HG02588 (cell line): Measurements from ENCODE around the gene GRAMD1B.

ENCODE experiments used
- ATAC-seq: cut with Tn5 transposase; IDR thresholded peaks from one replicate; pipeline ENCODE4 v1.9.1; 2021; ENCODE audit warnings: mild to moderate bottlenecking, moderate library complexity; ENCODE audit not compliant: unreplicated experiment

GRAMD1B gene

GRCh38 chr11:123472236-123472935, 42.3 kb downstream of the GRAMD1B start:
- ATAC-seq: no peak

- no peak for ATAC-seq
These were observed 44.0 kb downstream of the GRAMD1B start for GRCh38 chr11:123473941-123474677.

DNA sequence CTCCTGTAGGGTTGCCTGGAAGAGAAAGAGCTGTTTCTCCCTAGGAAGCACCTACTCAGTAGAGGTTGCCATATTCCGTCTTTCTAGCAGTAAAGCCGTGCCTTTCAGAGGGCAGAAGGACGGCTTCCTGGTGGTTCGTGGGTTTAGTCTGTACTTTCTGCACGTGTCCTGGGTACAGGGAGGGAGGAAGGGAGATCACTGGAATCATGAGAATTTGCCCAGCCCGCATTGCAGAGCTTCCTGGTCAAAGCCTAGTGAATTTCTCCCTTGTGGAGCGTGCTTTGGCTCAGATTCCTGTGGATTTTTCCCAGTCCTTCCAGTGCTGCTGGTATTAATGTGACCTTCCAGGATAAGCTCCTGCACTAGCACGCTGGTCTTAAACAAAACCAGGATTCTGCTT, 44.9 kb downstream of the GRAMD1B start:
- ATAC-seq: no peak

- no peak for ATAC-seq
These were observed 45.4 kb downstream of the GRAMD1B start for GRCh38 chr11:123475469-123475868.

DNA sequence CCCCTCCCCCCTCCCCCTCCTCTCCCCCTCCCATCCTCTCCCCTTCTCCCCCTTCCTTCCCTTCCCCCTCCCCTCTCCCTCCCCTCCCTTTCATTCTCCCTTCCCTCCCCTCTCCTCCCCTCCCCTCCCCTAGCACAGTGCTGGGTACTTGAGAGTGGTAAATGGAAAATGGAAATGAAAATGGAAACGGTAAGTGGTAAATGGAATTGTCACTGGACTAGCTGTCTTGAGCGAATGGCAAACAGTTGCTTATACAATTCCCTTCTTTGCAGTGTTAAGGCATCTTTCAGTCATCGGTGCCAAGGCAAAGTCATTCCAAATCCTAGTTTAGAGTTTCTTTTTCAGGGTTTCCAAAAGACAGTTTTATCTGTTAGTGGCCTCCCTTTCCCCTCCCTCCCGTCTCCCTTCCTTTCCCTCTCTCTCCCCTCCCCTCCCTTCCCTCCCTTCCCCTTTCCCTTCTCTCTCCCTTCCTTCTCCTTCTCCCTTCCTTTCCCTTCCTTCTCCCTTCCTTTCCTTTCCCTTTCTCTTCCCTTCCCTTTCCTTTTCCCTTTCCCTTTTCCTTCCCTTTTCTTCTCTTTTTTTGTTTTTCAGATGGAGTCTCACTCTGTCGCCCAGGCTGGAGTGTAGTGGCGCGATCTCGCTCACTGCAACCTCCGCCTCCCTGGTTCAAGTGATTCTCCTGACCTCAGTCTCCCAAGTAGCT, 47.3 kb downstream of the GRAMD1B start:
- ATAC-seq: no peak

GRCh38 chr11:123478352-123478987, 48.4 kb downstream of the GRAMD1B start:
- no peak for ATAC-seq

GRCh38 chr11:123479048-123479837, 49.2 kb downstream of the GRAMD1B start:
- ATAC-seq: peak; percentile 70

DNA sequence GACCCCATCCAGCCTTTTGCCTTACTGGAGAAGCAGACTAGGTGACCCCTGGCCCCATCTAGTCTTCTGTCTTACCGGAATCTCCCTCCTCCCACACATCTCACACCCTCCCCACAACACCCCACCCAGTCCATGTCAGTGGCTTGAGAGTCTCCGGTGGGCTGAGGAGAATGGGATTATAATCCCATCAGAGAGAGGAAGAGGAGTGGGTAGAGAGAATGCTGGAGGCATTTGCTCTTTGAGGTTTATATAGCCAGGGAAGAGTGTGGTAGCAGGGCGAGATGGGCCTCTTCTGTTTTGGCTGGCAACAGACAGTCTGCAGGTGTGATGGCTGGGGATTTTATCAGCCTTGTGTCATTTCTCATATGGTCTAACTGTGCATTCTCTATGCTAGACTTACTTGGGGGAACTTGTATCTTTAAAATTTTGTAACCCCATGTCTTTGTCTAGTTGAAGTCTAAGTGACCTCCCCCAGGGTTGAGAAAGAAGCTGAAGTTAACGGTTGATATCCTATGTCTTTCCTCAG, 50.3 kb downstream of the GRAMD1B start:
- ATAC-seq: peak; percentile 46

DNA sequence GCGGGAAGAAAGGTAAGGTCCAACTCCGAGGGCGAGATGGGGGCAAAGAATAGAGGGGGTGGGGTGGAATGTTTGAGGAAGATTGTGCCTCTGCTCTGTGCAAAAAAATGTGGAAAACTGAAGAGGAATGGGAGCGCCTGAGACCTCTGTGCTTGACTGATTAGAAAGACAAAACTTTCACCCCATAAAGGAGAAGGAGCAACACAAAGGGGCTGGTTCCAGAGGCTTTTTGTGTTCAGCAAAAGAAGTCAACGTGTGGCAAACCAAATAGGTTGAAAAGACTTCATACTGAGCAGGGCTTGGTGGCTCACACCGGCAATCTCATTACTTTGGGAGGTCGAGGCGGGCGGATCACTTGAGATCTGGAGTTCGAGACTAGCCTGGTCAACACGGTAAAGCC, 50.8 kb downstream of the GRAMD1B start:
- no peak for ATAC-seq

GRCh38 chr11:123481640-123482039, 51.6 kb downstream of the GRAMD1B start:
- ATAC-seq: no peak

GRCh38 chr11:123482218-123482617, 52.1 kb downstream of the GRAMD1B start:
- ATAC-seq: no peak

DNA sequence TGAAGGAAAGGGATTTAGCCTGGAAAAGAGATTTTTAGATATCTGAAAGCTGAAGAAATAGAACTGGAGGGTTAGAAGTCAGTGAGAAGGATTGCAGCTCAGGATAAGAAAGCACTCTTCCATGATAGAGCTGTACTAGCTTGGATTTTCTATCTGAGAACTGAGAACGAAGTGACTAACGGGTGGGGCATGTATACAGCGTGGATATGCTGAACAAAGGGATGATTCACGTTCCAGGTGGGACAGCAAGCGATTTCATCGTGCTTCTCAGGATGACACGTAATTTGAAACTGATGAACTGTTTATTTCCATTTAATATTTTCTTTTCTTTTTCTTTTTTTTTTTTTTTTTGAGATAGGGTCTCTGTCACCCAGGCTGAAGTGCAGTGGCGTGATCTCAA, 53.0 kb downstream of the GRAMD1B start:
- no peak for ATAC-seq

GRCh38 chr11:123483466-123483865, 53.4 kb downstream of the GRAMD1B start:
- ATAC-seq: no peak

DNA sequence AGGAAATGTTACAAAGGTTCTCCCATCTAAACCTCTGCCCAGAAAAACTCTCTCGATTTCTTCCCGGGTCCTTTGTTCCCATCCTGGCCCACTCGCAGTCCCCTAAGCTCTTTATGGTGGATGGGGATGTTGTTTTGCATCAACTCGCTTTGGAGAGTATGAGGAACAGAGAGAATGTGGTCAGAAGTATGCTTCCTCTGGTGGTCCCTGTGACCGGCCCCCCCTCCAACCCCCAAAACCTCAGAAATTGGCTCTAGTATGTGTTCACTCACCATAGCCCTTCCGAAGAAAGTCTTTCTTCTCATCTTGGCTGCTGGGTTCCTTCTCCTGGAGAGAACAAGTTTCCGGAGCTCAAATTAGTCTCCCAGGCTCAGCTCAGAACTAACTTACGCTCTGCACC, 54.4 kb downstream of the GRAMD1B start:
- ATAC-seq: no peak

DNA sequence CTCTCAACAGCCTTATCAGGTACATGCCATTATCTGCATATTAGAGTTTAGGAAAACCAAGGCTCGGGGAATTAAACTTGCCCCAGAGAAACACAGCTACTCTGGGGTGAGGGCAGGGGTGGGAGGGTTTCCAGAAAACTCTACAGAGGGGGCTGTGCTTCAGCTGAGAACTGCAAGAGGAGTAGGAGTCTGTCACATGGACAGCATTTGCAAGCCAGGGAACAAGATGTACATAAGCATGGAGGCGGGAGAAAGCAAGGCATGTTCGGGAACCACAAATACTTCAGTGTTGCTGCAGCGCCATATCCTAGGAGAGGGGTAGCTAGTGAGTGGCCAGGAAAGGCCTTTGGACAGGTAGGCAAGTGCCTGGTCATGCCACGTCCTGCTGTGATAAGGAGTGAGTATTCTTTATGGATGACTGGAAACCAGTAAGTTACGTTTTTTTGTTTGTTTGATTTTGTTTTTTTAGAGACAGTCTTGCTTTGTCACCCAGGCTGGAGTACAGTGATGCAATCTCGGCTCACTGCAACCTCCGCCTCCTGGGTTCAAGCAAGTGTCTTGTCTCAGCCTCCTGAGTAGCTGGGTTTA, 57.2 kb downstream of the GRAMD1B start:
- no peak for ATAC-seq

DNA sequence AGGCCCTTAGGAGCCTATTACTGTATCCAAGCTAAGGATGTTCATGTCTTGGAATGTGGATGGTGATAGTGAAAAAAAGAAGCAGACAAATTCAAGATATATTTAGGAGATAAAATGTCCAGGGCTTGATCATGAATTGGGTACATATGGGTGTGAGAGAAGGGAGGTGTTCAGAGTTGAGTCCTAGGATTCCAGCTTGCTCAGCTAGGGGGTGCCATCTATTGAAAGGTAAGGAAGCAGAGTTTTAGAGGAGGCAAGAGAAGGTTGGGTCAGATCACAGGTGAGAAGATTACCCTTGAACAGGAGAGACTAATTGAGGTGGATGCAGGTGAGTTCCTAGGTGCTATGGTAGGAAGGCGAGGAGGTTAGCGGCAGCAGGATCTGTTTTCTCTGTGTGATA, 60.5 kb downstream of the GRAMD1B start:
- ATAC-seq: no peak

DNA sequence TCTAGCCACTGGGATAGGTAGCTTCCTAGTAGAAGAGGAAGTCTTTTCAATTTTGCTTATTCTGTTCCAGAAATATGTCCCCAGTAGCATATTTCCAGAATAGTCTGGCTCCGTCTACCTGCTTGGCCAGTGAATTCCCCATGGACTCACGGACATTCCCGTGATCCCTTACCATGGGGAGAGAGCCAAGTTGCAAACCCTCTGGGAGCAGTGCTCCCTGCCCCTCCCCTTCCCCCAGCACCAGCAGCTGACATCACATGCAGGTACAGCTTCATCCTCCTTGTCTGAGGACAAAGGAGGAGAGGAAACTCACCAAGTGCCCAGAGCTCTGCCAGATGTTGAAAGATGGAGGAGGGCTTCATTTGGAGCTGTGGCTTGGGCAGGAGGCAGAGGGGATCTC, 61.2 kb downstream of the GRAMD1B start:
- ATAC-seq: no peak

GRCh38 chr11:123493349-123494063, 63.4 kb downstream of the GRAMD1B start:
- ATAC-seq: no peak
